ENCODE measurements around the gene RNASE1.
"Not testable (repeated sequence)": the region's sequence is repeated elsewhere in the genome, so short reads cannot be mapped to it uniquely, and the experiment has no call there.

The RNASE1 gene
- total RNA-seq, result 0 reads per million in 4 donors

DNA sequence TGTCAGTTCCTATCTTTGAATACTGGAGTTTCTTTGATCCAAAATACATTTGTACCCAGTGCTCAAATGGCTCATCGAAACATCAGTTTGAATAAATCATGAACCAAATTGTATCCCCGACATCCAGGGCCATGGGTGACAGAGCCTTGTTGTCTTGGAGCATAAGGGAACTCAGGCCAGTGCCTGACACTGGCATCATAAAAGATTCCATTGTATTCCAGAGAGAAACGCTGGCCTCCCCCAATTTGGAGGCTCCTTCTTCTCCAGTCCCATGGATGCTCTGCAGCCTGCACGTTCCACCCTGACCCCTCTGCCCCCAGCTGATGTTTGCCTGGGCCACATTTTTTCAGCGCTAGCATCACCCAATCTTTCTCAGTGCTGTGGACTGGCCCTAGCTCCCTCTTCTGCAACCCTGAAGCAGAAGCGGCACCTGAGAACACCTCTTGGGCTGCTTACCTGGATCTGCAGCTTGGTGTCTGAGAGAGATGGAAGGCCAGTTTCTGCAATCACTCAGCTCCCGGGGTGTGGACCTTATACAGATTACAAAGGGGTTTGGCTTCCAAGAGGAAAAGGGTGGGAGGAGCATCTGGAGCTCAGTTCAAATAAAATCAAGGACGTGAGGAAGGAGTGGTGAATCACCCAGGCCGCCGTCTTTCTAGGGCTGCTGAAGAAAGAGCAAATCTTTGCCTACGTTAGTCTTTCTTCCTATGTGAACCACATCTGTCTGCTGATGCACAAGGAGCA, at the start of gene RNASE1:
Gene RNASE1 (minus strand): TSS at position 504 of the 744 bp plus-strand sequence. CDS start 776 bp downstream, outside the sequence.
- no peak for DNase-seq

DNA sequence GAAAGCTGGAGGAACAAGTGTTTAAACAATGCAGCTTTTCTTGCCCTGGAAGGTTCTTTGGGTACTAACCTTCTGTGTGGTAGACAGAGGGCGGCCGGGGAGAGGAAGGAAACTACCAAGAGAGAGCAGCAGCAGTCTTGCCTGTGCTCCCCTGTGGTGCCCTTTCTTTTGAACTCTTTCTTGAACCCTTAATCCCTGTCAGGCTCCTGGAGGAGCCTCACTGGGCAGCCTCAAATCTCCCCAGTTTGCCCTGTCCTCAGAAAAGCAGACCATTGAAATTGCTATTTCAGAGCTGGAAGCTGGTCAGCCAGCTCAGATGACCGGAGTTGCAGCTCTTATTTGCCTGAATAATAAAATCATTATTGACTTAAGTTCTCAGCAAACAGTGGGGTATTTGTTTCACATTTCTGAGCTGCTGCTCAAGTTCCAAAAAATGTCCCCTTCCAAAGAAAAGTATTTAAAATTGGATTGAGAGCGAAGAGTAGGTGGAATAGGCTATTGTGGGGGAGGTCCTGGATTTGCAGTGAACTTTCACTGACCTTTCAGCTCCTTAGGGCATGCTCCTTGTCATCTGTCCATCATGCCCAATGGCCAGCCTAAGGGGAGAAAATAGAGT, 46.4 kb upstream of the RNASE1 start:
- no peak for DNase-seq

DNA sequence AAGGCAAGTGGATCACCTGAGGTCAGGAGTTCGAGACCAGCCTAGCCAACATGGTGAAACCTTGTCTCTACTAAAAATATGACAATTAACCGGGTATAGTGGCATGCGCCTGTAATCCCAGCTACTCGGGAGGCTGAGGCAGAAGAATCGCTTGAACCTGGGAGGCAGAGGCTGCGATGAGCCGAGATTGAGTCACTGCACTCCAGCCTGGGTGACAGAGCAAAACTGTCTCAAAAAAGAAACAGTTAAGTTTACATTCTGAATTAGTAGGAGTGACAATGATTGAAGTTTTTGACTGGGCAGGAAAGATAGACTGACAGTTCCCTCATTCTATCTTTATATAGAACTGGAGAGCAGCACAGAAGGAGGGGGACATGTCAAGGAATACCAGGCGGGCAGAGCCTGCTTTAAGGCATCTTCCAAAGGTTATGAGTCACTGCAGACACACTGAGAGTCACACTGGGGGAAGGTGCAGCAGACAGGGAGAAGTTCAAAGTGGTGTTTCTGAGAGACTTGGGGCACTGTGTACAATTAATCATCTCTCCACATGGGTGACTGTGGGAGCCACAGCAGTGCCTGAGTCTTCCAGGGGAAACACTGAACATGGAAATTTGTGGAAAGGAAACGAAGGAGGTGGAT, 45.8 kb upstream of the RNASE1 start:
- no peak for DNase-seq

DNA sequence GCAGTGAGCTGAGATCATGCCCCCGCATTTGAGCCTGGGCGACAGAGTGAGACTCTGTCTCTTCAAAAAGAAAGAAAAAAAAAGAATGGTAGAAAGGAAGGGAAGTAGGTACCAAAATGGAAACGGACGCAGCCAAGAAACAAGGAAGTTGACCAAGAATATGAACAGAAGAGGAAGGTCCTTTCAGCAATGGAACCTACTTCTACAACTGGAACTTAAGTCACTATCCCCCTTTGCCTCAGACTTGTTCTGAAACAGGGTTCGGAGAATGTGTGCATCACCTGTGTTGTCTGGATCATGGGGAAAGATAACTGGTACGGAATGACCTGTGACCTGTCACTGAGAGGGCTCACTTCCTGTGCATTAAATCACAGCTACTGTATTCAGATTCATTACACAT, 43.9 kb upstream of the RNASE1 start:
- DNase-seq, result no peak

DNA sequence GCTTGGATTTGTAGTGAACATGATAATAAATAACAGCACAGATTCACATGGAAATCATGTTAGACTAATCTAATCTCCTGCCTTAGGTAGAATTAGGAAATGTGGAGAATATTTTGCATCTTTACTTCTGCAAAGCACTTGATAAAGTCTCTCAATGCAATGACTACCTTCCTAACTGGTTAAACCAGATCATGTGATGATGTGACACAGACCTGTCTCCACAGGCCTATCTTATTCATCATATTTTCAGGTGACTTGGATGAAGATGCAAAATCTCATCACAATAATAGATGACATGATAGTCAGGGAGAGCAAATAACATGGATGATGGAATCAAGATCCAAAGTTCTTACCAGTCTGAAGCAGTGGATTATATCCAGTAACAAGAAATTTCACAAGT, 38.5 kb upstream of the RNASE1 start:
- no peak for DNase-seq

DNA sequence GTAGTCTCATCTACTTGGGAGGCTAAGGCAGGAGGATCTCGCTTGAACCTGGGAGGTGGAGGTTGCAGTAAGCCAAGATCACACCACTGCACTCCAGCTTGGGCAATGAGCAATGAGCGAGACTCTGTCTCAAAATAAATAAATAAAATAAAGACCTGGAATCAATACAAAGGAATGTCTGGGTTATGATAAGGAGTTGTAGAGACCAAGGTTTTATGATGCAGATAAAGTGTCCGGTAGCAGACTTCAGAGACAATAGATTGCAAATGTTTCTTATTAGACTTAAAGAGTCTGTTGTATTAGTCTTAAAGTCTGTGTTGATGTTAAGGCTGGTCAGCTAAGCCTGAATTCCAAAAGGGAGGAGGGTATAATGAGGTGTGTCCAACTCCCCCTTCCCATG, 35.2 kb upstream of the RNASE1 start:
- no peak for DNase-seq

DNA sequence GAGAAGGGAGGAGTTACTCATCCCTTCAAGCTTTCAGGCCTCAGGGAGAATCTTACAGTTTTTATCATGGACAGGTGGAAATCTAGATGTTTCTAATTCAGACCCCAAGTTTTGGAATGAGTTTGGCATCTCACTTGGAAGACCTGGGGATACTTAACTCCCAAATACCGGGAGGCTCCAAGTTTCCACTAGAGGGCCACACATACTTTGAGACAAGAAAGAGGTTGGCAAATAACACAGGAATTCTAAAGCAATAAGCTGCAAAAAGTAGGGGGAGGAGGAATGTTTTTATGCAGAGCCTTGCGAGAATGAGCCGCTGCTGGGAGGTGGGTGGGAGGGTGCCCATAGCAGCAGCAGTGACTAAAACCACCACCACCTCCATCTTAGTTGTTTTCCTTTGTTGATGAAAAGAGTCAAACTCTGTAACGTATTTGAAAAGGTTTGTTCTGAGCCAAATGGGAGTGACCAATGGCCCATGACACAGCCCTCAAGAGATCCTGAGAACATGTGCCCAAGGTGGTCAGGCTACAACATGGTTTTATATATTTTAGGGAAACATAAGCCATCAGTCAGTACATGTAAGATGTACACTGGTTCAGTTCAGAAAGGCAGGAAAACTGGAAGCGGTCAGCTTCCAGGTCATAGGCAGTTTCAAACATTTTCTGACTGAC, 34.2 kb upstream of the RNASE1 start:
- no peak for DNase-seq

DNA sequence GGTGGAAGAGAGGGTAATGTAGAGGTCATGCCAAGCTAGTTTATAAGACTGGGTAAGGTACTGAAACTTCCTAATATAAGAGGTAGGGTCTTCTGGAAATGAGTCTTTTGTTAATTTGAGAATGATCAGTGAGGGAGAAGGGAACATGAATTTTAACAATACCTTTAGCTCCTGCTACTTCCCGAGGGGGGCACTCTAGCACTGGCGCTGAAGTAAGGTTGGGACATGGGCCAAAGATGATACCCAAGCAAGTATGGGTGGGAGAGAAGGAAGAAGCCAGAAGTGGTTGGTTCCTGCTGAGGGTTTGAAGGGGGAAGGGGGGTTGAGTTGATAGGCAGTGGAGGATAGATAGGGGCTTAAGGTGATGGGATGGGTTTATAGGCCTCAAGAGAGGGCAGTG, 32.3 kb upstream of the RNASE1 start:
- no peak for DNase-seq

DNA sequence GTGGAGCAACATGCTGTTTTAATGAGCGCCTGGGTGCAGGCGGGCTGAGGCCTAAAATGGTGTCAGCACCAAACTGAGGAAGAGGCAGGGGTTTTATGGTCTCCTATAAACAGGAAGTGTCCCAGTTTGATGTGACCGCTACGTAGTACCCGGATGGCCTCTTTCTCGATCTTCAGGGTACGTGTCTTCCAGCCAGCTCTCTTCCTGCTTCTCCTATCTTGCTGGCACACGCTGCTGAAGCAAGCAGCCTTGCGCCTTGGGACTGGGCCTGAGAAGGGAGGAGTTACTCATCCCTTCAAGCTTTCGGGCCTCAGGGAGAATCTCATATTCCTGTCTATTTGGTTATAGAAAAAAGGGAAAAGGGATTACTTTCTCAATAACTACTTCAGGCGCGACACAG, 28.2 kb upstream of the RNASE1 start:
- no peak for DNase-seq

DNA sequence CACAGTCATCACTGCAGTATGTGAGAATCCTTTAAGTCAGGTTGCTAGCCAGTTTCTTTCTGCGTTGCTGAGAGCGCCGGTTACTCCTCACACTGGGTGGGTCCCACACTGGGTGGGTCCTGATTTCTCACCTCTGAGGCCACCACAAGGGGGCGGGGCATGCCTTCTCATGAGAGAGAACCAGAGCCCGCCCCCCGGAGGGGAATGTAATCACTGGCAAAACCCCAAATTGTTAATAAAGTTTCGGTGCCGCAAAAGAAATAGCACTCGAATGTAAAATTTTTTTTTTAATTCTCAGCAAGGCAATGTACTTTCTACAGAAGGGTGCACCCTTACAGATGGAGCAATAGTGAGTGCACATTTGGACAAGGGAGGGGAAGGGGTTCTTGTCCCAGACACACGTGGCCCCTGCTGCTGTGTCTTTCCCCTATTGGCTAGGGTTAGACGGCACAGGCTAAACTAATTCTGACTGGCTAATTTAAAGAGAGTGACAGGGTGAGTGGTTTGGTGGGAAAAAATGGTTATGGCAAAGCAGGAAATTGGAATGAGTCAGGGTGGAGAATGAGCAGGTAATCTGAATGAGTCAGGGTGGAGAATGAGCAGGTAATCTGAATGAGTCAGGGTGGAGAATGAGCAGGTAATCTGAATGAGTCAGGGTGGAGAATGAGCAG, 25.5 kb upstream of the RNASE1 start:
- DNase-seq, result not testable (repeated sequence)

DNA sequence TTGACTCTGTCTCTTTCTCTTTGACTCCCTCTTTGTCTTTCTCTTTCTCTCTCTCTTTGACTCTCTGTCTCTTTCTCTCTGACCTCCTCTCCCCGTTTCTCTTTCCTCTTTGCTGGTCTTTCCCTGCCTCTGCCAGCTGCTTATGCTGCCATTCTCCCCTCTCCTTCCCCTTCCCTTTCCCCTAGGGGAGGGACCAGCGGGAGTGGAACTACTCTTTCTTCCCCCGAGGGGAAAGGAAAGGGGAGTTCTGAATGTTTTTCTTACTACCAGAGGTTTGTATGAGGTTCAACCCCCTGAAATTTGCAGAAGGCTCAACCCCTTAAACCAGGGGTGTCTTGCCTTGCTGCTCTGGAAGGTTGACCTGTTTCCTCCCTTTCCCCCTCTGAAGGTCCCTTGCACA, 24.7 kb upstream of the RNASE1 start:
- no peak for DNase-seq

DNA sequence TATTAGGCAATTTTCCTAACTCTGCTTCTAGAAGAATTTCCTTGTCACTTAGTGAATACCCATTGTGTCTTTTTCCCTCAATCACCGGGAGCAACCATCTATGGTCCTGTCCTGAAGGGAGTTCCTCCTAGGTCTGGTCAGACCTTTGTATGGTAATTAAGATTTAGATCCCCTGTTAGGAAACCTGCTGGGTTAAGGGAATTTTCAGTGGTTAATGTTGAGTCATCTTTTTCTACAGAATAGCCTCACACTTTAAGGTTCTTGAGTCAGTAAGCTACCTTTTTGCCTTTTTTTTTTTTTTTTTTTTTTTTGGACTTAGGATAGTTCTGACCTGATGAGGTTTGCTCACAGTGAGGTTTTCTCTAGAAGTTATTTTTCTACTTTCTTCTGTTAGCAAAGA, 24.0 kb upstream of the RNASE1 start:
- DNase-seq, result not testable (repeated sequence)

DNA sequence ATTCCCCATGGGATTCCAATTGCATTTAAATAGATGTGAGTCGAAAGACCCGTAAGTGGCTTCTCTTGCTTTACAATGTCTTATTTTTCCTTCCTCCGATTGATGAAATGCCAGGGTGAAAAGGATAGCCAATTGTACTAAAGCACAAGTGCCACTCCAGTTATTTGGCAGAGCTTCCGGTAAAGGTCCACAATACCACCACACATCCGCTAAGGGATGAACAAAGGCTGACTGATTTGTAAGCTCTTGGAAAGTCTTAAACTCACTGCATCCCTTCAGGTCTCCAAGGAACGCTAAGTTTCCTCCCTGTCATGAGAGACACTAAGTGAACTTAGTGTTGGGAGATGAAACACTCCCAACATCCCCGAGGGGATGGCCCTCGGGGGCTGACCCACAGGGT, 21.2 kb upstream of the RNASE1 start:
- no peak for DNase-seq

DNA sequence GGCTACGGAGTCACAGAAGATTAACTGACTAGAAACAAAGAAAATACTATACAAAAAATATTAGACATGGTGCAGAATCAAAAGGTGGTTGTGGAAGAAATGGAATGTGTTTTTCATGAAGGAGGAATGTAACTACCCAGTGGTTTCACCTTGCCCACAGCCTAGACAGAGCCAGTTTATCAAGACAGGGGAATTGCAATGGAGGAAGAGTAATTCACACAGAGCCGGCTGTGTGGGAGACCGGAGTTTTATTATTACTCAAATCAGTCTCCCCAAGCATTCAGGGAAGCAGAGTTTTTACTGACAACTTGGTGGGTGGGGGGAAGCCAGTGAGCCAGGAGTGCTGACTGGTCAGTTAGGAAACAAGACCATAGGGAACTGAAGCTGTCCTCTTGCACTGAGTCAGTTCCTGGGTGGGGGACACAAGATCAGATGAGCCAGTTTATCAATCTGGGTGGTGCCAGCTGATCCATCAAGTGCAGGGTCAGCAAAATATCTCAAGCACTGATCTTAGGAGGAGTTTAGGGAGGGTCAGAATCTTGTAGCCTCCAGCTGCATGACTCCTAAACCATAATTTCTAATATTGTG, 19.0 kb upstream of the RNASE1 start:
- not testable (repeated sequence) for DNase-seq

DNA sequence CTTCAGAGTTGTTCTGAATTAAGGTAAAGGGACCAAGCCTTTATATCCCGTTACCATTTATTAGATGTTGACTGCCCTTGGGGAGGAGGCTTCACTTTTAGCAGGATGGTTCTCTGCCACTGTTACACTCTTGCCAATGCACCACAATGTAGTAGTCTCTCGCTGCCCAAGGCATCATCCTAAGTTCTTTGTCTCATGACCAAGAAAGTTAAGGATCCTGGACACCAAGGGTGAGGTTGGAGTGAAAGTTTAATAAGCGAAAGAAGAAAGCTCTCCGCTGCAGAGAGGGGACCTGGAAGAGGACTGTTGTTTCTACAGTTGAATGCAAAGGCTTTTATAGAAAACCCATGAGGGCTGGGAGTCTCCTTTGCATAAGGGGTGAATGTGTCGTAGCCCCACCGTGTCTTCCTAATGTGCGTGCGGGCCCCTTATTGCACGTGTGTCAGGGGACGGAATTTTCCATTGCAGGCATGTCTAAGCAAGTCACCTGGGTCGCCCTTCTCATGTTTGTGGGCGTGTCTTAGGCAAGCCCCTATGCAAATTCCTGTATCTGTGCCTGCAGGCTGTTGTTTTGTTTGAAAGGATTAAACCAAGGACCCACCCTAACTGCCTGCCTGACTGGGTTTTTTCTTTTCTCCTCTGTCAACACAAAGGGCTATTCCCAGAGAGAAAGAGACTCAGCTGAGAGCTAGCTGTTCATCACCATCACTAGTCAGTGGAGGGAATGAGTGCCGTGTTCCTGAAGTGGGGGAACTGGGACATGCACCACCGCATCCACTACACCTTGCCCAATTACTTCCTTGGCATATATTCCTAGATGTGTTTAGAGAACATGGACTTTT, 17.6 kb upstream of the RNASE1 start:
- DNase-seq, result no peak

DNA sequence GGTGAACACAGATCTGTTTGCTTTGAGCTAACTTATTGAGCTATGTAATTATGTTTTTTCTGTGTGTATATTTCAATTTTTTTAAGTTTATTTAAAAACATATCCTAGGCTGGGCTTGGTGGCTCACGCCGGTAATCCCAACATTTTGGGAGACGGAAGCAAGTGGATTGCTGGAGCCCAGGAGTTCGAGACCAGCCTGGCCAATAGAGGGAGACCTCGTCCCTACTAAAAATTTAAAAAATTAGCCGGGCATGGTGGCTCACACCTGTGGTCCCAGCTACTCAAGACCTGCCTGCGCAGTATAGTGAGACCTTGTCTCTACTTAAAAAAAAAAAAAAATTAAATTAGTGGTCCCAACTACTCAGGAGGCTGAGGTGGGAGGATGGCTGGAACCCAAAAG, 16.2 kb upstream of the RNASE1 start:
- DNase-seq, result no peak

DNA sequence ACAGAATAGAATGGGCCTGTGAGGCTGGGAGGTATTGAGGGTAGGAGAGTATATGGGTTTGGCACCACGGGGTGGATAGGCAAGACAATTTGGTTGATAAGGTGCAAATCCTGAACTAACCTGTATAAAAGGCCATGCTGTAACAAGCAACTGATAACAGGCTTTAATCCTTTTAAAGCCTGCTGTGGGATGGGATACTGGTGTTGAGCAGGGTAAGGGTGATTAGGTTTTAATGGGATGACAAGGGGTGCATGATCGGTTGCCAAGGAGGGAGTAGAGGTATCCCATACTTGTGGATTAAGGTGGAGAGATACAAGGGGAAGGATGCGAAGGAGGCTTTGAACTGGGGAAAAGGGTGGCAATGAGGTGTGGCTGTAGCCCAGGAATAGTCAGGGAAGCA, 13.3 kb upstream of the RNASE1 start:
- DNase-seq, result not testable (repeated sequence)

DNA sequence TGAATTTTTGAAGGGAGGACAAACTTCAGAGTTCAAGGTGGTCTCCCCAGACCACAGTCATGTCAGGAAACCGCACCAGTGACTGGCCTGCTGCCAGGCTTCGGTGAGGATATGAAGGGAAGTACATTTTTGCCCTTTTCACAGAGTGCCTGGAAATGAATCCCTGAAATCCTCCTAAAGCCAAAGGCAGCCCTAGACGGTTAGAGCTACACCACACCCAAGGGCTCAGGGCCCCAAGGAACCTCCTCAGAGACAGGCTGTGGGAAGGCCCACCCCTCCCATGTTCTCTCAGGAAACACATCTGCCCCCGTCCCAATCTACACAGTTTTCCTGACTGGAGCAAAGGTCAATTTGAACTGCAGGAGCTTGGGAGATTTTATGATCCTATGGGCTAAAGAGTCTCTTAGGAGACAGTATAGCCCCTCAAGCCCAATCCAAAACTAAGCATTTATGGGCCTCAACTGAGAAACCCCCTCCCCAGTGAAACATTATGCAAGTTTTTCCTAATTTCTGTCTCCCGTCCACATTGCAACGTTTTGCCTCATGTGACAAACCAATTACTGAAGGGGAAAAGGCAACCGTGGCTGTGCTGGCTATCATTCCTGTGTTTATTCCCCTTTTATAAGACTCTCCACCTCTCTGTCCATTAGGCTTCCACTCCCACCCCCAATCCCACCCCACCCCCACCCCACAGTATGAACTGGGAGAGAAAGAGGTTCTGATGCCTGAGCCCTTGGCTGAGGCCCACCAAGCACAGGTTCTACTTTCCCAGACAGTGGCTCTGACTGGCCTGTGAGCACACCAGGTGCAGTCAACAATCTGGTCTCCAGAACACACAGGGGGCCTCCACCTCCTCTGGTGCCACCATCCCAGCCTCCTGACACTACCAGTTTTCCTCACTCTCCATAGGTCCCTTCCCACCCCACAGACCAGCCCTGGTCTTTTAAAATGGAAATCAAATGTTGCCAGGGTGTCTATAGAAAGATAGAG, 9.6 kb upstream of the RNASE1 start:
- DNase-seq, result no peak

DNA sequence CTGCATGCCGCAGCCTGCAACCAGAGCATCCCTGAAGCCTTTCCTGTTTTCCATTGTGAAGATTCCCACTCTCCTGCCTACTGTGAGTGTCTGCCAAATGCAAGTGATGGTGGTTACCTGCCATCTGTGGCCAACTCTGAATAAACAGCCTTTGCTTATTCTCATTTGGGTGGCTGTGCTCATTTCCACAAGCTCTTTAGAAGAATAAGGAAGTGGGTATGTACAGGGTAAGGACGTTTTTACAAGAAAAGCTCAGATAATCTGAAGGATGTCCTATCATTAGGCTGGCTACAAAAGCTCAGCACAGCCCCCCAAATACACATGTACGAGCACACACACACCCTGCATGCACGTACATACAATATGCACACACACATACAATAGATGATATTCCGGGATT, 7.3 kb upstream of the RNASE1 start:
- no peak for DNase-seq

DNA sequence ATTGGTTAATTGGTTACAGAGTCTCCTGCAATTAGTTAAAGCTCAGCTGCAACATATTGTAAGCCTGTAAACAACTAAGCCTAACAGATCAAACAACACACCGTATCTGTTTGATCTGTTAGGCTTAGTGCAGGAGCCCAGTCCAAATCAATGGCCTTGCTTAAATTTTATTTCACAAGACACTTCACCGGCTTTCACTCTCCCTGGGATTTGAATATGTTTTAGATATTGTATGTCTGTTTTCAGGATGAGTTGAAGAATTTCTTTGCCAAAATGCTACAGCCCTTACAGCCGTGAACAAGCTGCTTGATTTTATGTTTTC, 5.5 kb upstream of the RNASE1 start:
- DNase-seq, result no peak

All from T-helper 1 cell (primary cell).